ENCODE results near the gene WFDC1. TPM values are rescaled to one million over a fixed set of nuclear protein-coding genes. Genes with fewer than 3 reads are reported as not detected.
"Not testable (repeated sequence)": the region's sequence is repeated elsewhere in the genome, so short reads cannot be mapped to it uniquely, and the experiment has no call there.

WFDC1 gene
- polyA plus RNA-seq, 3 donors, result 1.9 to 3.8 (median 3.5) TPM

- peak in 1 of 11 donors; percentile 6 for DNase-seq (ENCODE audit: extremely low read depth in 1 of 11, low read depth in 9 of 11, low spot score in 4 of 11)
Observed at GRCh38 chr16:84339311-84339710, 44.6 kb downstream of the WFDC1 start.

- no peak for DNase-seq (ENCODE audit: extremely low read depth in 1 of 11, low read depth in 9 of 11, low spot score in 4 of 11)
Observed at GRCh38 chr16:84339766-84340165, 45.1 kb downstream of the WFDC1 start.

- no peak for DNase-seq (ENCODE audit: extremely low read depth in 1 of 11, low read depth in 9 of 11, low spot score in 4 of 11)
Observed at GRCh38 chr16:84340325-84341040, 45.8 kb downstream of the WFDC1 start.

- no peak for DNase-seq (ENCODE audit: extremely low read depth in 1 of 11, low read depth in 9 of 11, low spot score in 4 of 11)
Observed at GRCh38 chr16:84341528-84342295, 47.0 kb downstream of the WFDC1 start.

GRCh38 chr16:84343800-84344199 lies 49.1 kb downstream of the WFDC1 start:
- DNase-seq (ENCODE audit: extremely low read depth in 1 of 11, low read depth in 9 of 11, low spot score in 4 of 11), result not testable (repeated sequence)

- no peak for DNase-seq (ENCODE audit: extremely low read depth in 1 of 11, low read depth in 9 of 11, low spot score in 4 of 11)
Observed at GRCh38 chr16:84344781-84345180, 50.1 kb downstream of the WFDC1 start.

- no peak for DNase-seq (ENCODE audit: extremely low read depth in 1 of 11, low read depth in 9 of 11, low spot score in 4 of 11)
Observed at GRCh38 chr16:84347161-84347560, 52.5 kb downstream of the WFDC1 start.

GRCh38 chr16:84348386-84348888 lies 53.8 kb downstream of the WFDC1 start:
- DNase-seq (ENCODE audit: extremely low read depth in 1 of 11, low read depth in 9 of 11, low spot score in 4 of 11), result no peak

- no peak for DNase-seq (ENCODE audit: extremely low read depth in 1 of 11, low read depth in 9 of 11, low spot score in 4 of 11)
Observed at GRCh38 chr16:84349862-84350684, 55.4 kb downstream of the WFDC1 start.

GRCh38 chr16:84350685-84351400 lies 56.2 kb downstream of the WFDC1 start:
- DNase-seq (ENCODE audit: extremely low read depth in 1 of 11, low read depth in 9 of 11, low spot score in 4 of 11), result no peak

- no peak for DNase-seq (ENCODE audit: extremely low read depth in 1 of 11, low read depth in 9 of 11, low spot score in 4 of 11)
Observed at GRCh38 chr16:84351630-84352029, 57.0 kb downstream of the WFDC1 start.

GRCh38 chr16:84354306-84354705 lies 59.6 kb downstream of the WFDC1 start:
- no peak for DNase-seq (ENCODE audit: extremely low read depth in 1 of 11, low read depth in 9 of 11, low spot score in 4 of 11)

- no peak for DNase-seq (ENCODE audit: extremely low read depth in 1 of 11, low read depth in 9 of 11, low spot score in 4 of 11)
Observed at GRCh38 chr16:84355149-84355548, 60.5 kb downstream of the WFDC1 start.

GRCh38 chr16:84356176-84356575 lies 61.5 kb downstream of the WFDC1 start:
- DNase-seq (ENCODE audit: extremely low read depth in 1 of 11, low read depth in 9 of 11, low spot score in 4 of 11), result no peak

- no peak for DNase-seq (ENCODE audit: extremely low read depth in 1 of 11, low read depth in 9 of 11, low spot score in 4 of 11)
Observed at GRCh38 chr16:84356591-84357116, 62.0 kb downstream of the WFDC1 start.

- no peak for DNase-seq (ENCODE audit: extremely low read depth in 1 of 11, low read depth in 9 of 11, low spot score in 4 of 11)
Observed at GRCh38 chr16:84357191-84357651, 62.5 kb downstream of the WFDC1 start.

GRCh38 chr16:84358601-84359295 lies 64.1 kb downstream of the WFDC1 start:
- DNase-seq (ENCODE audit: extremely low read depth in 1 of 11, low read depth in 9 of 11, low spot score in 4 of 11), result peak in 1 of 11 donors; percentile 40

- no peak for DNase-seq (ENCODE audit: extremely low read depth in 1 of 11, low read depth in 9 of 11, low spot score in 4 of 11)
Observed at GRCh38 chr16:84359326-84359725, 64.6 kb downstream of the WFDC1 start.
